Suprapubic skin (tissue), 3 donors: Measurements from ENCODE around the gene C18orf63.

ENCODE experiments used
- POLR2AphosphoS5 ChIP-seq, 3 donors: sonication (generic); formaldehyde crosslinking; IDR thresholded peaks; one replicate each; pipeline ENCODE4 v1.6.1; 2017; ENCODE audit warnings: antibody characterized with exemption in 3 of 3
- TF ChIP-seq, protein P1 (sequence below), 2 donors: fragments of 200-600 bp in 1 of 2; fragments of 450-650 bp in 1 of 2; sonication (generic) in 1 of 2; IDR thresholded peaks; one replicate each; pipeline ENCODE4 v1.5.1; 2016 to 2019; ENCODE audit warnings: antibody characterized with exemption in 2 of 2, mild to moderate bottlenecking in 1 of 2, moderate library complexity in 1 of 2

DNA sequence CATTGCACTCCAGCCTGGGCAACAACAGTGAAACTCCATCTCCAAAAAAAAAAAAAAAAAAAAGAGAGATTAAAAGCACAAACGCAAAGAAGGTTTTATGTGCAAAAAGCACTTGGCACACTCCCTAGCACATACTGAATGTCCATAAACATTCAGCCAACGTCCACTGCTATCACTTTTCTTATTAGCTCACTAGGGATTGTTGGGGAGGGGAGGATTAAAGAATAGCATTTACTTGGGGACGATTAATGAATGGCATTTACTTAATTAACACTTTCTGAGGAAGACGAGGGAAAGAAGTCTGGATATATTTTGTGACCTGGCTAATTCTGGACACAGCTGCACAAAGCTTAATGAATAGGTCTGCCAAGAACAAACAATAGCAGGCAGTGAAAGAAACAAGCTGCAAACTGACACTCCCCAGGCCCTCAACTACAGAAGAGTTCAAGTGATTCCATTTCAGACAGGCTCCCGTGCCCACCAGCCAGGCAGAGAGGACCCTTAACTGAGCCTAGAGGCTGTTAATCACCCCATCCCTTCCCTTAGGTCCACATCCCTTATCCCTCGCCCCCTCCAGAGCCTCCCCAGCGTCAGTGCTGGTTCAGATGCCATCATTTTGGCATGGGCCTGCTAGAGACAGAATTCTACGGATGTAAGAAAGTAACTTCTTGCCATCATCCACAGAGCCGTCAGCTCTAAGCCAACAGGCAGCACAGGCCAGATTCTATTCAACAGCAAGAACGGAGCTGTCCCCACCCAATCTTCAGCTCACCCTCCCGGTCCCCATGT, 31.3 kb upstream of the C18orf63 start:
- no peak for TF ChIP-seq POLR2AphosphoS5 (IDR thresholded peaks at IDR 0.05)
- TF ChIP-seq, protein P1, sequence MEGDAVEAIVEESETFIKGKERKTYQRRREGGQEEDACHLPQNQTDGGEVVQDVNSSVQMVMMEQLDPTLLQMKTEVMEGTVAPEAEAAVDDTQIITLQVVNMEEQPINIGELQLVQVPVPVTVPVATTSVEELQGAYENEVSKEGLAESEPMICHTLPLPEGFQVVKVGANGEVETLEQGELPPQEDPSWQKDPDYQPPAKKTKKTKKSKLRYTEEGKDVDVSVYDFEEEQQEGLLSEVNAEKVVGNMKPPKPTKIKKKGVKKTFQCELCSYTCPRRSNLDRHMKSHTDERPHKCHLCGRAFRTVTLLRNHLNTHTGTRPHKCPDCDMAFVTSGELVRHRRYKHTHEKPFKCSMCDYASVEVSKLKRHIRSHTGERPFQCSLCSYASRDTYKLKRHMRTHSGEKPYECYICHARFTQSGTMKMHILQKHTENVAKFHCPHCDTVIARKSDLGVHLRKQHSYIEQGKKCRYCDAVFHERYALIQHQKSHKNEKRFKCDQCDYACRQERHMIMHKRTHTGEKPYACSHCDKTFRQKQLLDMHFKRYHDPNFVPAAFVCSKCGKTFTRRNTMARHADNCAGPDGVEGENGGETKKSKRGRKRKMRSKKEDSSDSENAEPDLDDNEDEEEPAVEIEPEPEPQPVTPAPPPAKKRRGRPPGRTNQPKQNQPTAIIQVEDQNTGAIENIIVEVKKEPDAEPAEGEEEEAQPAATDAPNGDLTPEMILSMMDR (IDR thresholded peaks at IDR 0.05), result no peak
